BLaER1 treated with 17β-estradiol and CSF1 and Interleukin-3, amounts not matched to agents 10 nM and 100 nM (cell line): ENCODE data around the gene FRMPD1.

ENCODE experiments used
- H3K27ac ChIP-seq, 11 experiments: shearing (Covaris generic); formaldehyde crosslinking; 2 replicates each; pipeline ENCODE4 v1.8.1; 2022
- H3K27me3 ChIP-seq, 11 experiments: shearing (Covaris generic); formaldehyde crosslinking; 2 replicates each; pipeline ENCODE4 v1.8.1; 2022
- H3K36me3 ChIP-seq, 11 experiments: shearing (Covaris generic); formaldehyde crosslinking; 2 replicates each; pipeline ENCODE4 v1.8.1; 2022
- H3K4me1 ChIP-seq, 10 experiments: shearing (Covaris generic); formaldehyde crosslinking; 2 replicates each; pipeline ENCODE4 v1.8.1; 2022
- H3K4me2 ChIP-seq, 11 experiments: shearing (Covaris generic); formaldehyde crosslinking; 2 replicates each; pipeline ENCODE4 v1.8.1; 2022
- H3K4me3 ChIP-seq, 10 experiments: shearing (Covaris generic); formaldehyde crosslinking; 2 replicates each; pipeline ENCODE4 v1.8.1; 2022
- H3K9ac ChIP-seq, 11 experiments: shearing (Covaris generic); formaldehyde crosslinking; 2 replicates each; pipeline ENCODE4 v1.8.1; 2022
- H3K9me3 ChIP-seq, 11 experiments: shearing (Covaris generic); formaldehyde crosslinking; replicated peaks in 1 of 11; 2 replicates each; pipeline ENCODE4 v1.8.1; 2022
- H4K20me1 ChIP-seq, 11 experiments: shearing (Covaris generic); formaldehyde crosslinking; 2 replicates each; pipeline ENCODE4 v1.8.1; 2022
- Cebpa-rat ChIP-seq, 11 experiments: shearing (Covaris generic); IDR thresholded peaks; 2 replicates each; pipeline ENCODE4 v1.8.1; 2022

FRMPD1 gene

DNA sequence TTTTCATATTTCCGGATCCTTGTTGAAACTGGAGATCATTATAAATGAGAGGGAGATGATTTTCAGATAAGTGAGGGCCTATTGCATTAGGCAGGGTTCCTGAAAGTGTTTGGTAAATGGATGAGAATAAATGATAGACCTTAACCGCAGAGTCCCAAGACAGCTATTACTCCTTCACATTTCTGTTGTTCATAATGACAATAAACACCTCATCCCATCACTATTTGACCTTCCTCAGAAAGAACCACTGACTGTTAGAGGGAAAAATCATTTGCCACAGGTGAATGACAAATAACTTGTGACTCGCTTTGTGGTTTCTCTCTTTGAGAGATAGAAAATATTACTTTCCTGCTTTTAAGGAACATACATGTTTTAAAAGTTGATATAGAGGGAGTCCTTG is 55.5 kb downstream of the FRMPD1 start:
- H3K27ac ChIP-seq = no peak overlapping the region
- H4K20me1 ChIP-seq = no peaks in the 10 kb centered on the region
- no peak overlapping the region for H3K4me3 ChIP-seq
- H3K27me3 ChIP-seq = no peaks in the 10 kb centered on the region
- H3K36me3 ChIP-seq = 0 out of 22 replicates have a peak, but pooled peaks cover 0 to 4% (median 0%) of the 10 kb centered on the region in 11 experiments
- no peak overlapping the region for H3K4me2 ChIP-seq
- TF ChIP-seq Cebpa-rat (IDR thresholded peaks at IDR 0.05) = no peak
- no peak overlapping the region for H3K9ac ChIP-seq
- peaks cover 0 to 9% (median 0%) of the 10 kb centered on the region in 10 experiments; a peak in 4 of 20 replicates for H3K4me1 ChIP-seq
- no peaks in the 10 kb centered on the region; a peak in 1 of 22 replicates for H3K9me3 ChIP-seq

DNA sequence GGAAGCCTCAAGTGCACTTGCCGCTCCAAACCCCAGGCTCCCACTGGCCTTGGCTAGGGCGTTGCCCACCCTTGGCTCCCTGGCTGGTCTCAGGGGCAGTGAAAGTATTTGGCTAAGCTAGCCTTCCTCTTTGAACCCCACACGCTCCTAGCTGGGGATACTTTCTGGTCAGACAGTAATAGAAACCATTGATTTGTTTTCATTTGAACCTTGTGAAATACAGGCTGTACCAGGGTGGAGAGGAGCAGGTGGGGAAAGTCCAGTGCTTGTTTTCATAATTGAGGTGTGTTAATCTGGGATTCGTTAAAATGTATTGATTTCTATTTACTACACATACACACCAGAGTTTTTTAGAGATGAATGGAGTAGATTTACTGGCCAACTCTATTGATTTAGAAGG is 57.0 kb downstream of the FRMPD1 start:
- H3K9ac ChIP-seq = no peak overlapping the region
- H3K9me3 ChIP-seq = no peaks in the 10 kb centered on the region; a peak in 1 of 22 replicates
- no peaks in the 10 kb centered on the region for H4K20me1 ChIP-seq

DNA sequence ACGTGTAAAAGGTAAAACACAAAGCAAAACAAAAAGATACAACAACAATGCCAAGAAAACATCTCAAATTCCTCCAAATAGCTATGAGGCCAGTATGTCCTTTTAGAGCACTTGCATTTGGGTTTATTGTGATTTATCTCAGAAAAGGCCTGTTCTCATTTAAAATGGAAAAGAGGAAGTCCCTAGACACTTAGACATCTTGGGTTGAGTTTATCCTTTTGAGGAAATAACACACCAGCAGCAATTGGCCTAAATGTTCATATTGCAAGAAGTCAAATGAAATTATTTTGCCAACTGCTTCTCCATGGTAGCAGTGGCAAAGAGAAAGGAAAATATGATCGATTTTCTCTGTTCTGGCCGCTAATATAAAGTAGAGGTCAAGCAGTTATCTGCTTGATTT is 59.3 kb downstream of the FRMPD1 start:
- H3K9ac ChIP-seq = no peak overlapping the region
- H3K27ac ChIP-seq = no peak overlapping the region
- H3K4me2 ChIP-seq = no peak overlapping the region
- H3K4me3 ChIP-seq = no peak overlapping the region
- H3K27me3 ChIP-seq = no peaks in the 10 kb centered on the region
- H4K20me1 ChIP-seq = no peaks in the 10 kb centered on the region
- no peak for TF ChIP-seq Cebpa-rat (IDR thresholded peaks at IDR 0.05)
- H3K4me1 ChIP-seq = peaks cover 0 to 7% (median 0%) of the 10 kb centered on the region in 10 experiments; a peak in 1 of 20 replicates
- H3K36me3 ChIP-seq = 0 out of 22 replicates have a peak, but pooled peaks cover 0 to 4% (median 0%) of the 10 kb centered on the region in 11 experiments
- H3K9me3 ChIP-seq = no peaks in the 10 kb centered on the region

More for the DNA sequence above, 57.0 kb downstream of the FRMPD1 start:
- Histone ChIP-seq H3K4me2 (no peak overlapping the region), H3K36me3 (0 out of 22 replicates have a peak, but pooled peaks cover 0 to 4% (median 0%) of the 10 kb centered on the region in 11 experiments), H3K4me3 (no peak overlapping the region), H3K27ac (no peak overlapping the region), H3K27me3 (no peaks in the 10 kb centered on the region), H3K4me1 (peaks cover 0 to 7% (median 0%) of the 10 kb centered on the region in 10 experiments; a peak in 1 of 20 replicates)
- no peak for TF ChIP-seq Cebpa-rat (IDR thresholded peaks at IDR 0.05)

DNA sequence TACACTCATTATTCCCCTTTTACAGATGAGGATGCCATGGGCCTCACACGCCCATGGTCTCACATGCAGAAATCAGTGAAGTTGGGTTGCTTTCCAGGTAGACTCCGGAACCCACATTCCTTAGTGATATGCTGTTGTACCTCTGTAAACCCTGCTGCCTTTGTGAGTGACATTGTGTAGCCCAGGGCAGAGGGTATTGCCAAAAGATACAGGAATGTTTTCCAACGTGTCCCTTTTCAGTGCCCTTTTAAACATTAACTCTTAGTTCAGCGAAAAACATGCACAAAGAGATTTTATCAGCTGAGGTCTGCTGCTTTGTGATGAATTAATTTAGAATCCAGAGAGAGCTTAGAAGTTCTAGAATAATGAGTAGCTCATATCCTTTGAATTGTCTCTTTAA is 64.5 kb downstream of the FRMPD1 start:
- Histone ChIP-seq H3K4me2 (no peak overlapping the region), H3K27me3 (no peaks in the 10 kb centered on the region), H3K27ac (no peak overlapping the region), H4K20me1 (no peaks in the 10 kb centered on the region), H3K36me3 (peaks cover 0 to 4% (median 0%) of the 10 kb centered on the region in 11 experiments; a peak in 1 of 22 replicates), H3K9me3 (no peaks in the 10 kb centered on the region), H3K4me3 (no peak overlapping the region), H3K4me1 (no peaks in the 10 kb centered on the region), H3K9ac (no peak overlapping the region)
- no peak for TF ChIP-seq Cebpa-rat (IDR thresholded peaks at IDR 0.05)

DNA sequence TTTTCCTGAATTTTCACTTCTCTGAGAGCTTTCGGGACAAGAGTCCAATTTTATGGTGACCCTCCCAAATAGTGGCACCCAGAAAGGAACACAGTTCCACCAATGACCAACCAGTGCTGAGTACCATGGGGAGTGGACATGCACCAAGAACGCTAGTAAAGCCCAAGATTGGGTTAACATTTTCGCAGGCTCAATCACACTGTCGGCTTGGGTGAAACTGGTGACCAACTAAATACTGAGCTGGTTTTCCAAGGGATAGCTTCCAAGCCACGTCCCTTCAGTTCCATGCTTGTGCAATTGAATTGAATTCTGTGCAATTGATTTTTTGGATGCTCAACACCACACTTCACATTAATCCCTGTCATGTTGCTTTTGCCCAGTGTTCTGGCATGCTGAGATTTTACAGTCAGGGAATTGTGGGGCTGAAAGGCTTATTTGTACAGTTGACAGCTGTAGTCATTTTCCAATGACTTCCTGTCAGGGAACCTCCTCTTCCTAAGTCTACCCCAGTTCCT is 65.3 kb downstream of the FRMPD1 start:
- H3K4me2 ChIP-seq = no peak overlapping the region
- no peak overlapping the region for H3K27ac ChIP-seq
- H3K36me3 ChIP-seq = peaks cover 0 to 4% (median 0%) of the 10 kb centered on the region in 11 experiments; a peak in 1 of 22 replicates
- no peak for TF ChIP-seq Cebpa-rat (IDR thresholded peaks at IDR 0.05)
- no peak overlapping the region for H3K9ac ChIP-seq
- H3K9me3 ChIP-seq = no peaks in the 10 kb centered on the region
- no peaks in the 10 kb centered on the region for H3K27me3 ChIP-seq
- H3K4me3 ChIP-seq = no peak overlapping the region
- peaks cover 0 to 6% (median 0%) of the 10 kb centered on the region in 10 experiments; a peak in 4 of 20 replicates for H3K4me1 ChIP-seq
- no peaks in the 10 kb centered on the region for H4K20me1 ChIP-seq

DNA sequence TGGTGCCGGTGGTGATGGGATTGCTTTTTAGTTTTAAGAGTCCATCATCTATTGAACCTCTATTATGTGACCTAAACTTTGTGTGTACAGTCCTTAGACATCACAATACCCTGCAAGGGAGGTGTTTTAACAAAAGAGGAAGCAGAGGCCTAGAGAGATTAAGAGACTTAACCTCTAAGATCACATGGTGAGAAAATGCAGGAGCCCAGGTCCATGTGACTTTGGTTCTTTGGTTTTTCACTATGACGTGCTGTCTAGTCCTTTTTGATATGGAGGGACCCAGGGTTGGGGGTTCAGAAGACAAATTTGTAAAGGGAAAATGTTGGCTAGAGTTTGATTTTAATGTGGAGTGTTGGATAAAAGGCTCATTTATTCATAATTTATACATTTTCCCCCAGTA is 68.8 kb downstream of the FRMPD1 start:
- TF ChIP-seq Cebpa-rat (IDR thresholded peaks at IDR 0.05) = no peak
- Histone ChIP-seq H3K27me3 (no peaks in the 10 kb centered on the region), H3K36me3 (peaks cover 0 to 4% (median 0%) of the 10 kb centered on the region in 11 experiments; a peak in 1 of 22 replicates), H3K4me1 (peaks cover 0 to 29% (median 18%) of the 10 kb centered on the region in 10 experiments; a peak in 15 of 20 replicates), H4K20me1 (no peaks in the 10 kb centered on the region), H3K27ac (no peak overlapping the region), H3K4me2 (no peak overlapping the region), H3K4me3 (no peak overlapping the region), H3K9me3 (no peaks in the 10 kb centered on the region), H3K9ac (no peak overlapping the region)

DNA sequence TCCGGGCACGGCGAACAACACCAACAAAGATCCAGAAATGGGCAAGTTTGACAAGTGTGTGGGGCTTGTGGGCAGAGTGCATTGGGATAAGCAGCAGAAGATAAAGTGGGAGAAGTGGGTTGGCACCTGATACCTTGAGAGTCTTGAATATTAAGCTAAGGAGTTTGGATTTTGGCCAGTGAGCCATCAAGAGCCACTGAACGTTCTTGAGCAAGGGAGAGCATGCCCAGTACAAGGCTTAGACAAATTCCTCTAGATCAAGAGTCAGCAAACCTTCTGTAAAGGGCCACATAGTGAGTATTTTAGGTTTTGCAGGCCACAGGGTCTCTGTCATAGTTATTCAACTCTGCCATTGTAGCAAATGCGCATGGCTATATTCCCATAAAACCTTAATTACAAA is 76.3 kb downstream of the FRMPD1 start:
- Histone ChIP-seq H3K27me3 (no peaks in the 10 kb centered on the region), H3K27ac (no peak overlapping the region), H3K9ac (no peak overlapping the region), H3K4me3 (no peak overlapping the region), H3K4me2 (no peak overlapping the region), H3K9me3 (no peaks in the 10 kb centered on the region), H3K4me1 (peaks cover 0 to 27% (median 21%) of the 10 kb centered on the region in 10 experiments; a peak in 15 of 20 replicates), H4K20me1 (no peaks in the 10 kb centered on the region), H3K36me3 (no peaks in the 10 kb centered on the region)
- TF ChIP-seq Cebpa-rat (IDR thresholded peaks at IDR 0.05) = no peak

DNA sequence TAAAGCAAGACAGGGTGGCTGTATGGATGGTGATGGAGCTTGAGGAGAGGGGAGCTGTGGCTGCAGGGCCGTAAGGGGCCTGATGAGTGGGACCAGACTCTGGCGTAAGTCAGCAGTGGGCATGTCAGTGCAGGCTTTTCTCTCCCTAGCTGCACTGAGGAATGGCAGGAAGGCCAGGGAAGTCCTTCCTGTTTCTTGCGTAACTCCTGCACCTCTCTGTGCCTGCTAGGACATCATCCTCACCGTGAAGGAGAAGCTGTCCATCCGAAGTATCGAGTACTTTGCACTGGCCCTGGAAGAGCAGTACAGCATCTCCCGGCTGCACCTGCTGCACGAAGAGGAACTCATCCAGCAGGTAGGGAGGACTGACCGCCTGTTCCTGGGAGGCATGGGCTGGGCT is 78.7 kb downstream of the FRMPD1 start:
- H3K27ac ChIP-seq = no peak overlapping the region
- no peaks in the 10 kb centered on the region for H3K27me3 ChIP-seq
- H3K9me3 ChIP-seq = no peaks in the 10 kb centered on the region
- H3K4me1 ChIP-seq = peaks cover 0 to 21% (median 14%) of the 10 kb centered on the region in 10 experiments; a peak in 13 of 20 replicates
- no peak overlapping the region for H3K9ac ChIP-seq
- H3K36me3 ChIP-seq = no peaks in the 10 kb centered on the region
- TF ChIP-seq Cebpa-rat (IDR thresholded peaks at IDR 0.05) = peak in 3 of 11 experiments; percentile 15 to 59 (median 24); a peak in 3 of 22 replicates
- H4K20me1 ChIP-seq = no peaks in the 10 kb centered on the region
- no peak overlapping the region for H3K4me2 ChIP-seq
- H3K4me3 ChIP-seq = no peak overlapping the region

DNA sequence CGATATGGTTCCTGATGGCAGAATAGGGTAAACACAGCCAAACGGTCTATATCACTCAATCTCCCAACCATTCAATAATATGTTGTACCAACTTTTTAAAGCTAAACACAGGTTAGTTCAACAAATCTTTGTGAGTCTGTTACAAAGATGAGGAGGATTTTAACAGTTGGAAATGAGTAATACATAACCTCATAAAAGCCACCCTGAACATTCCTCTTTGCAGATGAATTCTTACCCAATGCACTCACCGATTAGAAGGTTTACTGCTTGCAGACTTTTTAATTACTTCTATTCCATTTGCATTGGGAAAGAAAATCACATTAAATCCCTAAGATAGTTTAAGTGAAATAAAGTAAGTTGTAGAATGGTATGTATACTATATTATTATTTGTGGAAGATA is 79.5 kb downstream of the FRMPD1 start:
- Histone ChIP-seq H3K4me2 (no peak overlapping the region), H3K36me3 (no peaks in the 10 kb centered on the region), H3K4me3 (no peak overlapping the region), H3K9me3 (no peaks in the 10 kb centered on the region), H3K27me3 (no peaks in the 10 kb centered on the region), H3K27ac (no peak overlapping the region), H3K4me1 (peaks cover 0 to 21% (median 14%) of the 10 kb centered on the region in 10 experiments; a peak in 13 of 20 replicates), H3K9ac (no peak overlapping the region), H4K20me1 (no peaks in the 10 kb centered on the region)
- TF ChIP-seq Cebpa-rat (IDR thresholded peaks at IDR 0.05) = no peak

DNA sequence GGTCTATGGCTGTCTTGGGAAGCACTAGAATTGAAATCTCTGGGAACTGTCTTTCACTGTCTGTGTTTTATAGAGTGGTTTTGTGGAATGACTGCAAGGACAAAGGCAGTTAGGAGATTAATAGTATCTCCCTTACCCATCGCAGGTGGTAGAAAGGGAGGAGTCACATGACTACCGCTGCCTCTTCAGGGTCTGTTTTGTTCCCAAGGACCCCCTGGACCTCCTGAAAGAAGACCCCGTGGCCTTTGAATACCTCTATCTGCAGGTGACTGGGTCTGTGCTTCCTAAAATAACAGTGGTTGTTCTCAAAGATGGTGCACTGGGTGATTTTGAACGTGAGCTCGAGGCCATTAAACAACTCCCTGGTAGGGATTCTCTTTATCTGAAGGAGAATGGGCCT is 80.1 kb downstream of the FRMPD1 start:
- no peaks in the 10 kb centered on the region for H3K27me3 ChIP-seq
- H3K4me1 ChIP-seq = peaks cover 0 to 21% (median 14%) of the 10 kb centered on the region in 10 experiments; a peak in 13 of 20 replicates
- H3K27ac ChIP-seq = no peak overlapping the region
- peak overlapping the region in 1 of 11 experiments; percentile 23; a peak in 2 of 22 replicates for H3K4me2 ChIP-seq
- H3K9me3 ChIP-seq = no peaks in the 10 kb centered on the region
- no peaks in the 10 kb centered on the region for H3K36me3 ChIP-seq
- no peak overlapping the region for H3K9ac ChIP-seq
- H4K20me1 ChIP-seq = no peaks in the 10 kb centered on the region
- H3K4me3 ChIP-seq = no peak overlapping the region
- no peak for TF ChIP-seq Cebpa-rat (IDR thresholded peaks at IDR 0.05)
